ENCODE data around the gene NUDT1.

Gene NUDT1

DNA sequence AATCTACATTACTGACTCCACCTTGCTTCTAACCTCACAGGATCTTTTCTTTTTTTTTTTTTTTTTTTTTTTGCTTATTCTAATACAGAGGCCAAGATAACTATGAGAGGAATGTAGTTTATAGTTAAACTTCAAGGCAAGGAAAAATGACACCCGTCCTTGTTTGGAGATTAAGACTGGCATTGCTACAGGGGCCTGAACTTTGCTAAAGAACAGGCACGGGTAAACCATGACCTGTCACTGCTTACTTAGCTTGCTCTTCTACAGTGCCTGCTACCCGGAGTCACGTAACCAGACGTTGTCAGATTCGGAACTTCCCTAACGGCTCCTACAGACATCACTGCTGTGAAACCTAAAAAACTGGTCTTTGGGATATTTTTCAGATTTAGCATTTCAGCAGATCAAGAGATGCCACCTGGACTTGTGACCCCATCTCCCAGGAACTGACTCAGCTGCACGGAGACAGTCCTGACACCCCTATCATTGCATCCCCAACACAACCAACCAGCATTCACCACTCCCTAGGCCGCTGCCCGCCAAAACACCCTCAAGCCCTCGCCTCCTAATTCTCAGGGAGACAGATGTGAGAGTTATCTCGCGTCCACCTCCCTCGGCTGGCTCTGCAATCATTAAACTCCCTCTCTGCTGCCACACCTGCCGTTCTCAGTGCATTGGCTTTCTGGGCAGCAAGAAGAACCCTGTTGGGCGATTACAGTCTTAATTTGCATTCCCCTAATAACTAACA lies 36.8 kb upstream of the NUDT1 start:
- DNase-seq, result no peak

DNA sequence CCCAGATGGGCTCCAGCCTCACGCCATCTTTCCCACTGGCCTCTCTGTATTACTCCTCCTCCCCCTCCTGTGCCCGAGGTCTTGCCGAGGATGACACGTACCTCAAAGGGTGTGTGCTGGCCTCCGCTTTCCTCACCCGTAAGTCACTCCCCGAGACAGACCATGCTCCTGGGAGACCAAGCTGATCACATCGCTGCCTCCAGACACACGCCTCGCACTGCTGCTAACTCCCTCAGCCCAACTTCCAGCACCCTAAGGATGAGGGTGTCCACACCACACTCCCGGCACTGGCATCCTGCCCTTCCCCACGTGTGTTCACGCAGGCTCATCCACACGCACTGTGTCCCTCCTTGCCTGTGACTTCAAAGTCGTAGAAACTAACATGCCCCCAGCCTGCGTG lies 33.3 kb upstream of the NUDT1 start:
- DNase-seq, result no peak

DNA sequence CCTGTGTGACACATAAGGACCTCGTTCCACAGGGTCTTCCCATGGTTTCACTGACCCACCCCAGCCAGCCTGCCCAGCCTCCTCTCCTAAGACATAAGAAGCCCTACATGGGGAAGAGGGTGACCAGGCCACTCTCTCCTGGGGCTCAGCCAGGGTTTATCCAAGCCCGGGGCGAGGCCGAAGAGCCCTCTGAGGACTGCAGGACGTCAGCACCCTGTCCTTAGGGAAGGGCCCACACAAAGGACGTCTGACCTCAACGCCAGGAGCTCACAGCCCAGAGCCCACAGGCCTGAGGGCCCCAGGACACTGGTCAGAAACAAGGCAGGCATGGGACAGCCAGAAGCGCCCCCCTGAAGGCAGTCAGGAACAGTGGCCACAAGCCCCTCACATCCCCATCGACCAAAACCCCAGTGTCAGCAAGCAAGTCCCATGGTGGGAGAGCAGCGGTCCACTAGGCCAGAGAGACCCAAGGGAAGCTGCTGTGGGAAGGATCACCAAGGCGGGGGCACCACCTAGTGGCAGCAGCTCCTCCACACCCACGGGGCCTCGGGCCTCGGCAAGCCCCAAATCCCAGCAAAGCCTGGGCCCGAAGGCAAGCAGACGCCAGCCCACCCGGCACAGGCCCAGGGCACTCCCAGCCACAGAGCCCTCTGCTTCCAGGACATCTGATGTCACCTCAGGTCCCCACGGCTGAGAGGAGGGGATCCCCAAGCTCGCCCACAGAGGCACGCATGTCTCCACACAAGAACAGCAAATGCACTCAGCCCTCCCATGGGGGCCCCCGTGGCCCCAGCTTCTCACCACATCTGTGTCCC lies 32.7 kb upstream of the NUDT1 start:
- DNase-seq, result peak; percentile 86

DNA sequence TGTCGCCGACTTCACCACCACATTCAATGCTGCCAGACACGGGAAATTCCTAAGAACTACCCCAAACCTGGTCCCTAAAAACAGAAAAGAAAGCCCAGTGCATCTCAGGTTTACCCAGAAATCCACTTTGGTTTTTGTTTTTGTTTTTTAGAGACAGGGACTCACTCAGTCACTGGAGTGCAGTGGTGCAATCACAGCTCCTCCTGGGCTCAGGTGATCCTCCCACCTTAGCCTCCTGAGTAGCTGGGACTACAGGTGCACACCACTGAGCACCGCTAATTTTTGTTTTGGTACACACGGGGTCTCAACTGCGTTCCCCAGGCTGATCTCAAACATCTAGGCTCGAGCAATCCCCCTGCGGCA lies 32.1 kb upstream of the NUDT1 start:
- DNase-seq, result no peak

DNA sequence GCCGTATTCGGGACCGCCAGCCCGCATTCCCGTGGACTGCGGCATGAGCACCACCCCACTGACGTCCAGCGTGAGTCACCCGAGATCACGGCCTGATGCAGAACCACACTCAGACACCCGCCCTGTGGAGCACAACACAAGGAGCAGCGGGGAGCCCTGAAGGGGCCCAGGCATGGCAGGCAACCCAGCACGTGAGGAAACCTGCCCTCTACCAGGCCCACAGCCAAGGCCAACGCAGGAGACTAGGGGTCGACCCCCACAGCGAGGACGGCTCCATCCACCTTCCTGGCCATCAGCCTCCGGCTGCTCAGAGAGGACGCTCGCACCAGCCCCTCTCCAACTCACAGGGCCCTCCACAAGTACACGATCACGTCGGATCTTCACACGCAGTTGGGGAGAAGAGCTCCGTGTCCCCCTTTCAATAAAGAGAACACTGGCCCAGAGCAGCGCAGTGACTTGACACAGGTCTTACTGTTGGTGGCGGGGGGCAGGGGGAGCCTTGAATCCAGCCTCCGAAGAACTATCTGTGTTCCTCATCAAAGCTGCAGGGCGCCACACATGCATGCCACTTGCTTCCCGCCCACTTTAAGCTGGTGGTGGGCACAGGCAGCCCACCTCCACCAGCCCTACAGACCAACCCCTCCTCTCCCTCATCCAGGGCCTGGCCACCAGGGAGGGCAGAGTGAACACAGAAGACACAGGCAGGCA lies 31.3 kb upstream of the NUDT1 start:
- DNase-seq, result no peak

DNA sequence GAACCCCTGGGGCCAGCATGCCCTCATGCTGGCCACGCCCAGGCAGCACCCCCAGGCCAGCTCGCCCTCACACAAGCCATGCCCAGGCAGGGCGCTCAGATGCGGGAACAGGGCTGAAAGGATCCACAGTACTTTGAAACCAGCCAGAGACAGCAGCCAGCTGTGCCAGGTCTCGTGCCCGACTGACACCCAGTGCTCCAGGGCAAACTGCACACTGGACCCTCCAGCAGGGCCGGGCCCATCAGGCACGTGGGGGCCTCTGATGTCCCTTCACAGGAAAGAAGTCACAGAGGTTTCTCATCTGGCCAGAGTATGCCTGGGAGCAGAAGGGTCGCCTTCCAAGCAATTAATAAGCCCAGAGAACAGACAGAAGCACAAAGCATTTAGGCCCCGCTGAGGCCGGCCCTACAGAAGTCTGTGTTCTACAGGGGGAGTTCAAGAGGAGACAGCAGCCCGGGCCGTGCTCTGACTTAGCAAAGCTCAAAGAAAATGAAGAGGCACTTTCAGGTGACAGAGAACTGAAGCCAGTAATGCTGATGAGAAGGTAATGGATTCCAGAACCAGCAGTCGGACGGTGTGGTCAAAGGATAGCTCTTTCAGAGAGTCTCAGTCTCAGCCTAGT lies 30.7 kb upstream of the NUDT1 start:
- no peak for DNase-seq

DNA sequence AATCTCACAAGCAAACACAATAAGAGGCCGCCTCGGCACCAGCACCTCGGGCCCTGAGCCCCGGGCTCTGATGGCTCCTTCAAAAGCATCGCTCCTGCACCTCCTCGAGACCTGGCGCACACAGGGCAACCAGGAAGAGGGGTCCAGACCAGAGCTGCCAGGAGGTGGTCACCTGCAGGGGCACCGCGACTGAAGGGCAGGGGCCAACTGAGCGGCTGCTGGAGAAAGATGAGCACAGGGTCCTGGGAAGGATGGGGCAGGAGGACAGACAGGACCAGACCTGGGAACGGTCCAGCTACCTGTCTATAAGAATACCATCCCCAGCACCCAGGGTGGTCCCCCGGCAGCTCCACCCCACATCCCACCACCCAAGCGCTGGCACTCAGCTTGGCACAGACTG lies 30.1 kb upstream of the NUDT1 start:
- no peak for DNase-seq

DNA sequence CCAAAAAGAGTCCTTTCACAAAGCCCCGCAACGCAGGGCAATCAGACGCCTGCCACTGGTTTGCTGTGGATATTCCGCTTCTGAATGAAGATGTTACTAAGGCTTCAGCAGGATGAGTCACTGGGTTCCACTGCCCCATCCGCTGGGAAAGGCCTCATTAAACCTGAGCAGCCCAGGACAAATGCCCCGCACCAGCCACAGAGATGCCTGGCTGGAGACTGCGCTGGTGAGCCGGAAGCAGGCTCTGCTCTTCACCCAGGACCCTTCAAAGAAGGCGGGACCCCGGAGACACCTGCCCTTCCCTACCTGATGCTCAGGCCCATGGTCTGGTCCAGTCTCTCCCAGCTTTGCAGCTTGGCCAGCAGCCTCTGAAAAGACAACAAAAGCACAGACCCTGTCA lies 29.1 kb upstream of the NUDT1 start:
- no peak for DNase-seq

DNA sequence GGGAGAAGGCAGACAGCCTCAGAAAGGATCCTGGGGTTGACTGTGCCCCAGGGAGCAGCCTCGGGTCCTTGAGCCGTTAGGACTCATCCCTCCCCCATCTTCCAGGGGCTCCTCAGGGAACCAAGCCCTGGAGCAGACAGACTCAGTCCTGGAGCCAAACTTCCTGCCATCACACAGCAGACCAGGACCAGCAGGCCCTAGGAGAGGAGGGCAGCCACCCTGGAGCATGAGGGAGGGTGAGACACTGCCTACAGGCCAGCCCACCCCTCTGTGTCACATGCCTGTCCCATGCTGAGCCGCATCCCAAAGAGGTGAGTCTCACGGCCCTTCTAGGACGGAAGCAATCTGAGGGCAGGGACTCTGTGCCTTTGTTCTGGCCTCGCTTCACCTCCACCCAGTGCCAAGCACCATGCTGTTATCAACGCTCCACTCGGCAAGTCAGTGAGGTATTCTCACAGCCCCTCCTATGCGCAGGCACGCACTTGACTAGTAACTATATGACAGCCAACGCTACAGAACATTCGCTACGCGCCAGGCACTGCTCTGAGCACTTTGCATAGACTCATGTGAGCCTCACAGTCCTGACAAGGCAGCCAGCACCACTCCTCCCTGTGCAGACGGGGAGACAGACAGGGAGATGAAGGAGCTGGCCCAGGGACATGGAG lies 28.3 kb upstream of the NUDT1 start:
- DNase-seq, result no peak

DNA sequence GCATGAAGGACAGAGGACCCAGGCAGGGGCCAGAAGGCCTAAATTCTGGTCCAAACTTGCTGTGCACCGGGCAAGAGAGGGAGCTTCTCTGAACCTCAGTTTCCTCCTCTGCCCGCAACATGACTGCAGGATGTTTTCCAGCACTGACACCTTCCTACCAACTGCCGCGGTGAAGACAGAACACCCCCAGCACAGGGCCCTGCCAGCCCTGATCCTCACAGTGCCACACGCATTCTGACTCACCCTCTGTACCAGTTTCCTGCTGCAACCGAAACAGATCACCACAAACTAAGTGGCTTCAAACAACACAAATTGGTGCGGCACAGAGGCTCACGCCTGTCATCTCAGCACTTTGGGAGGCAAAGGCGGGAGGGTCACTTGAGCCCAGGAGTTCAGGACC lies 27.4 kb upstream of the NUDT1 start:
- no peak for DNase-seq

DNA sequence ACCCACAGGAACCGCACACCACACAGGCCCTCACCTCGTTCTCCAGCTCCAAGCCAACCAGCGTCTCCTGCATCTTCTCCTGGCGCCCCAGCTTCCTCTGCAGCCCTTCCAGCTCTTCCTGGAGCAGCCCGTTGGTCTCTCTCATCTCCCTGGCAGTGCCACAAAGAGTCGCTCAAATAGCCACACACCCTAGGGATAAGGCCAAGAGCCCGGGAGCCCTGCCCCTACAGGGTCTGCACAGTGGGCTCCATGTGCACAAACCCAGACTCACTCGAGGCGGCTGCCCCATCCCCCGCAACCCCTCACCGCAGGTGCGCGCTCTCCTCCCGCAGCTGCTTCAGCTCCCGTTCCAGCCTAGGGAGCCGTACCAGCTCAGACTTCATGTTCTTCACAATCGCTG lies 26.2 kb upstream of the NUDT1 start:
- DNase-seq, result no peak

DNA sequence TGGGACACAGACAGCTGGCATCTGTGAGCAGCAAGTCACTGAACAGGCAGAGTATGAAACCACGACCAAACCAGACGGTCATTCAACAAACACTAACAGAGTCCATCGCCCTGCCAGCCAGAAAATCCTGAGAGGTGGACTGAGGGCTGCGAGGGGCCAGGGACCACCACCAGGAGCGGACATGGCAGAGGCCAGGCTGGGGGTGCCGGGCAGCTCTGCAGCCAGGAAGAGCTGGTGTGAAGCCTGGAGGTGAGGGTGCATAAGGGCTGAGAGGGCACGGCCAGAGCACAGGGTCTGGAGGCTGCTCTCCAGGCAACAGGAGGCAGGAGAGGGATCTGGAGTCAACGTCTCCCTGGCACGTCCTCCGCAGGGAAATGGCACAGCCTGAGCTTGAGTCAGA lies 24.8 kb upstream of the NUDT1 start:
- no peak for DNase-seq

DNA sequence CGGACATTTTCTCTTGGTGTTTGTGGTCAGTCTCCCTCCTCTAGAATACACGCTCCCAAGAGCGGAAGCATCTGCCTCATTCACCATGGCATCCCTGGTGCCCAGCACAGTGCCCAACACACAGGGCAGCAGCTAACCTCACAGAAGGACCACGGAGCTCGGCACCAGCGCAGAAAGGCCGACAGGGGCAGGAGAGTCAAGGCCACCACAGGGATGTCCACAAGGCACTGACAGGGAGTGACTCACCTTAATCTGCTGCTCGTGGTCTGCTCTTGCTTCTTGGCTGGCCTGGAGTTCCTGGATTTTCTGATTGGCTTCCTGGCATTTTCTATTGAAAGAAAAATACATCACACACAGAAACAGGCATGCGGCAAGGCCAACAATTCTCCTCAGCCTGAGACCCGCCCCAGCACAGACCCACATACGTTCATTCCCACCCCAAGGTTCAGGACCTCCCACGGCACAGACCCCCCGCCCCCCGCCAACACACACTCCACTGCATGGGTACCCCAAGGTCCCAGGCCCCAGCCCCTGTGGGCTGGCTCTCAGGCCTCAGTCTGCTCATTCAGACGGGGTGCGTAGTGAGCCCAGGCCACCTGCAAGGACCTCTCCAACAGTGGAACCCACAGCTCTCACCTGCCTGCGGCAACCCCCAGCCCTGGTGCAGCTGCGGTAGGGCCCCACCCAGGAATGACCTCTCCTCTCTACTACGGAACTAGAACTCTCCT lies 24.1 kb upstream of the NUDT1 start:
- DNase-seq, result no peak

DNA sequence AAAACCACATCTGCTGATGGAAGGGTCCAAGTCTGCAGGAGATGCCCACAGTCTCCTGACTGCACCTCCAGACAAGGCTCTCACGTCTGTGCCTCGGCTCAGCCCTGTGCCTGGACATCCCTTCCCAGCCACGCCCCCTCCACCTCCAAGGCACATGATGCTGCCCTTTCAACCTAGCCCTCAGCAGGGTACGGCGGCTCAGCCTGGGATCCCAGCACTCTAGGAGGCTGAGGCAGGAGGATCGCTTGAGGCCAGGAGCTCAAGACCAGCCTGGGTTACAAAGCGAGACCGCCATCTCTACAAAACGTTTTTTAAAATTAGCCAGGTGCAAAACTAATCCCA lies 23.6 kb upstream of the NUDT1 start:
- DNase-seq, result no peak

DNA sequence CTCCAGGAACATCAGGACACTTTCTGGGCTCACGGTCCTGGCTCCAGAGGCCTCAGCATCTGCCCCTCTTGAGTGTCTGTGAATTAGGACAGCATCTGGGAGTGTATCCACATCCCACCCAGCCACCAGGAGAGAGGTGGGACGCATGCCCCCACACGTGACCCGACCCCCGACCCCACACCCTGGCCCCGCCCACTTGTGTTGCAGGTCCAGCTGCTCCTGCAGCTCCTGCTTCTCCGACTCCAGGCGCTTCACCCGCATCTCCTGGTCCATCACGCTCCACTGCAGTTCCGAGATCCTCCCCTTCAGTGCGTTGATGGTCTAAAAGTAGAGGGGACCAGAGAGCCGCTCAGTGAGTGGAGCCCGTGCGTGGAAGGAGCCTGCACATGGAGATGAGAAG lies 22.9 kb upstream of the NUDT1 start:
- no peak for DNase-seq

DNA sequence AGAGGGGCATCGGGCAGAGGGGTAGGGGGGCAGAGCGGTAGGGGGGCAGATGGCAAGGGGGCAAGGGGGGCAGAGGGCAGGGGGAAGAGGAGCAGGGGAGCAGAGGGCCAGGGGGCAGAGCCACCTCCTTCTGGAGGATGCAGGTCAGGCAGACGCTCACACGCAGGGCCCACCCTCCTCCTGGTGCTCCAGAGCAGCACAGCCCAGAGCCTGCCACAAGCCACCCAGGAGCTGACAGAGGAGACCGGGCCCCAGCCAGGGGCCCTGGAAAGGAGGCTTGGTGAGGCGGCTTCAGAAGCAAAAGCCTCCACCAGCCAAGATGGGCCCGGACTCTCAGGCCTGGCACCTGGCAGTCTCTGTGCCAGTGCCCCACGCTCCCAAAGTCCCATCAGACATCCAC lies 22.4 kb upstream of the NUDT1 start:
- no peak for DNase-seq

DNA sequence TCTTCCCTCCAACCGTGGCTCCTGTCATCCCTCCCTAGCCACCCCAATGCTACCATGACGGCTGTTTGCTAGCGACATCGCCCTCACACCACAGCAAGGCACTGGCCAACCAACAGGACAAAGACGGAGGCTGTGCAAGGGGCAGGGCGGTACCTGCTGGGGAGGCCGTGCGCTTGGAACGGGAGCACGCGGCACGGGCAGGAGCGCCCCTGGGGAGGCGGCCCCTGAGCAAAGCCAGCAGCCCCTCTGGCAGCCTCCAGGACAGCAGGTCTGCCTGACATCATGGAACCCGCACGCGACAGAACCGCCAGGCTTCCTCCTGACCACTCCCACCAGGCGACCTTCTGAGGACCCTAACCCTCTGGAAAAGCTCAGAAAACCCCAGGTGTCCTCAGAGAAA lies 22.0 kb upstream of the NUDT1 start:
- no peak for DNase-seq

DNA sequence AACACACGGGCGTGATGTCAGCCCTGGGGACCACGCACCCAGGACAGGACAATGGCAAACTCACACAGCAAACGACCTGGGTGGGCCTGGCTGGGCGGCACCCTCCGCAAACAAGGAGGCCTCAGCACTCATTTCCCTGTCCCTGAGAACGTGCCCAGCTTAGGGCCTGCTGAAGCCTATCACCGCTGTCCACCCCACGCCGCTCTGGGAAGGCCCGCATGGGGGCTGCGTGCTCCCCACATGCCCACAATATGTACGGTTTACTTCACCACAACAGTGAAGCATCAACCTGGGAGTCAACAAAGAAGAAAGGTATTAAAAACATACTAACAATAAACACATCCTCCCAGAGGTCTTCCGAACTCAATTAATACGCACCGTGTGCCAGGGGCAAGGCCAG lies 21.5 kb upstream of the NUDT1 start:
- no peak for DNase-seq

DNA sequence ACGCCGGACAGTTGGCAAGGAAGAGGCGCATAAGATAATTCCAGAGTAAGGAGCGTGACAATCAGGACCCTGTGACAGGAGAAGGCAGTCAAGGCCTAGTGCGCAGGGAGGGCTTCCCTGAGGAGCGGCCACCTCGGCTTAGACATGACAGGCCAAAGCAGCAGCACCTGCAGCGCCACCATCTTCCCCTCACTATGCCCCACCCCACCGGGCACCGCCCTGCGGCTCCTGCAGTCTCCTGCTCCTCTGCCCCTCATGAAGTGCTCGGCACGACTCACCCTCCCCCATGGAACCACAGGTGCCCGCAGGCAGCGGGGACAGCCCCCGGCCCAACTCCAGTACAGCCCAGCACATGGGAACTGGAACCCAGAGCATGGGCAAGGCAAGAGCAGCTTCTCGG lies 21.1 kb upstream of the NUDT1 start:
- no peak for DNase-seq

DNA sequence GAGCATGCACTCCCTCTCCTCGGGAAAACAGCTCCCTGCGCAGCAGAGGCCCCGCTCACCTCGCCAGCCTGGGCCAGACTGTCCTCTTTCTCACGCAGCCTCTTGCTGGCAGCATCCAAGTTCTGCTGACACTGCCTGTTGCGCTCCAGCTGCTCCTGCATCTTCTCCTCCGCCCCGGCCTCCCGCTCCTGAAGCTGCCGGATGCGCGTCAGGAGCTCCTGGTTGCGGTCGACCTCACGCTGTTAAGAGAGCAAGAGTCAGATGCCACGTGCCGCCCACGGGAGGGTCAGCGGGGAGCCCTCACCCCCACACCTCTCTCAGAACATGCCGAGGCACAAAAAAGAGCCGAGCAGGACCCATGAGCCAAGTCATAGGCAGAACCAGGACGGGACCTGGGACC lies 19.5 kb upstream of the NUDT1 start:
- DNase-seq, result no peak

DNA sequence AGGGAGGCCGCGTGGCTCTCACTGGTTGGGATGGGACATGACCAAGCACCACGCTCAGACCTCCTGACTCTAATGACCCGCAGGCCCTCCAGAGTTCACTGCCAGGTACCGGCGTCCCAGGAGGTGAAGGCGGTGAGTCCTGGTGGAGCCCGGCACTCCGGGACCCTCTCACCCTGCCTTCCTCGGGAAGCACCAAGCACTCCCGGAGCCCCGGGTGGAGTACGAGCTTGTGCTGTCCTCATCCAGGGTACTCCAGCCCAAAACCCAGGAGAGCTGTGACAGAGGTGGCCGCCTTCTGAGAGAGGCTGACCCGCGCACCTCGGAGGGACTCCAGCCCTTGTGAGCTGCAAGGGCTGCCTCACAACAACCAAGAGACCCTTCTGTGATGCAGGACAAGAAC lies 18.7 kb upstream of the NUDT1 start:
- DNase-seq, result no peak

DNA sequence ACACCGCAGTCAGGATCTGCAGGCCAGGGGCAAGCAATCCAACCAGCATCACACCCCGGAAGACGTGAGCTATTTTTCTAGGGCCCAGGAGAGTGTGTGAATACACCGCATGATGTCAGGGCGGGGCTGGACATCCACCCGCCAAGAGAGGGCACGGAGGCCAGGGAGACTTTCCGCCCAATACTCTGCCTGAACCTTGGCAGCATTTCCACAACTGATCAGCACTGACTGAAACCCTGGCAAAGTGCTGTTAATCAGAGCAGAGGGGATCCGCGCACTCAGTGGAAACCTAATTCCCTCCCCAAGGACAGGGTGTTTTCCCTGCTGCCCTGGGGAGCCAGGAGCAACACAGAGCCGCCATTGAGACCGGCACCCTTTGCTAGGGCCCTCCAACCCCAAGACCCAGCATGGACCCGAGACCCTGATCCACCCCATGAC lies 17.5 kb upstream of the NUDT1 start:
- no peak for DNase-seq

DNA sequence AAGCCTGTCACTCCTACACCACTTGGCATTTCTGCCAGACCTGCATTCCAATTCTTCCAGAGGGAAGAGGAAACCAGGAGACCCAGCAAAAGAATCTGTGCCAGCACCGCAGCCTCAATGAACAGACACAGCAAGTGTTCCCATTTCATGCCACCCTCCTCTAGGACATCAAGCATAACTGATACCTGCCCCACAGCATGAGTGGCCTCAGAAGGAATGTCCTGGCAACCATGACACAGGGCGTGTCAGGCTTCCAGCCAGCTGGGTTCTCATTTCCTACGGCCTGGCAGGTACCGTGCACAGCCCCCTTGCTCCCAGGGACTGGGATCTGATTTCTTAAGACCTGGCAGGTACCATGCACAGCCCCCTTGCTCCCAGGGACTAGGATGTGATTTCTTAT lies 17.1 kb upstream of the NUDT1 start:
- DNase-seq, result no peak
